GM19351 (cell line): ENCODE data around the gene KCTD15.
"Not testable (repeated sequence)": the region's sequence is repeated elsewhere in the genome, so short reads cannot be mapped to it uniquely, and the experiment has no call there.

Source experiments
- ATAC-seq: cut with Tn5 transposase; IDR thresholded peaks from one replicate; pipeline ENCODE4 v1.9.1; 2021; ENCODE audit warnings: mild to moderate bottlenecking, moderate library complexity; ENCODE audit not compliant: unreplicated experiment

KCTD15 gene

DNA sequence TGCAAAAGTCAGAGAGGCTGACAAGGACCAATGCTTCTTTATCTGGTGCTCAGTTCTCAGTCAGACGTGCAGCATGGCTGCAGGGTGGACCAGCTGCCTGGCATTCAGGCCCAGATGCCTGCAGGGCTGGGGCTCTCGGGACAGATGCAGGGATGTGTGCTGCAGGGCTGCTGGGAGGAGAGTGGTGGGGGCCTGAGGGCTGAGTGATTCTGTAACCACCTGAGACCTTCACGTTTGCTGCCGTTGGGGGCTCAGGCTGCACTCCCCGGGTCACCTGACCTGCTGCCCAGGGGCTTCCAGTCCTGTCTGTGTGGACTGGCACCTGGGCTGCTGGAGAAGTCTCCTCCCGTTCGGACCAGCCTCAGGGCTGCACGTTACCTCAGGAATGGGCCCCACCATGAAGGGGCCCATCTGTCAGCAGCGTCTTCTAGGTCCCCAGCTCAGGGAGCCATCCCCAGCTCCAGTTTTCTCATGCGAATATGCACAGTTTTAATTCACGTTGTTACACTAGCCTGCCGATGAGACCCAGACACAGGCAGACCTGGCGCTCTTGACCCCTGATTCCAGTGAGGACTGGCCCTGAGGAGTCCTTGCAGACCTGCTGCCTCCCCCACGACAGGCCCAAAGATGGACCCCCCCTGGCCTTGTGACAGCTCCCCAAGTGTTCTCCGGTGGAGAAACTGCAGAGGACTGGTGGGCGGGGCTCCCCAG, 16.9 kb downstream of the KCTD15 start:
- no peak for ATAC-seq

GRCh38 chr19:33814181-33815165, 17.8 kb downstream of the KCTD15 start:
- no peak for ATAC-seq

GRCh38 chr19:33815380-33816340, 19.0 kb downstream of the KCTD15 start:
- no peak for ATAC-seq

- no peak for ATAC-seq
These were observed 21.7 kb downstream of the KCTD15 start for GRCh38 chr19:33818411-33818810.

DNA sequence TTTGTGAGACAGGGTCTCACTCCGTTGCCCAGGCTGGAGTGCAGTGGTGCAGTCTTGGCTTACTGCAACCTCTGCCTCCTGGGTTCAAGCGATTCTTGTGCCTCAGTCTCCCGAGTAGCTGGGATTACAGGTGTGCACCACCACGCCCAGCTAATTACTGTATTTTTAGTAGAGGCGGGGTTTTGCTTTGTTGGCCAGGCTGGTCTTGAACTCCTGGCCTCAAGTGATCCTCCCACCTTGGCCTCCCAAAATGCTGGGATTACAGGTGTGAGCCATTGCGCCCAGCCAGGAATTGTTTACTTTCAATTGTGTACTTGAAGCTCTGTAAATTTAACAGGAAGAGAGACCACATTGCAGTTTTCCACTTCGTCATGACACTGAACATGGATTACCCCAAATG, 22.4 kb downstream of the KCTD15 start:
- ATAC-seq = not testable (repeated sequence)

DNA sequence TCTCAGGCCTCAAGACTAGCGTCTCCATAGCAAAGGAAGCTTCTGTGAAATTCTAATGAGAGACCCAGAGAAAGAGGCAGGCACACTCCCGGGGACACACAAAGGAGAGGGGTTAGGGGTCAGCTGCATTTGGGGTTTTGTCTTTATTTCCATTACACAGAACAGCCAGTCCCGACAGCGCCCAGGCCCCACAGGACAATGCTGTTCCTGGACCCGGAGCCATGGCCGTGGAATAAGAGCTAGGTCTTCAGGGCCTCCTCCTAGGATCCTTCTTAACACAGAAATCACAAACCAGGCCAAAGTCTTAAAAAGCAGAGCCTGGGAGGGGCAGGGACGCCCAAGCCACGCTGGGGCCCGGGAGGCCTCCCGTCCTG, 22.8 kb downstream of the KCTD15 start:
- ATAC-seq = no peak

- ATAC-seq = no peak
These were observed 23.5 kb downstream of the KCTD15 start for GRCh38 chr19:33819880-33820781.

- no peak for ATAC-seq
These were observed 25.2 kb downstream of the KCTD15 start for GRCh38 chr19:33821871-33822270.

- no peak for ATAC-seq
These were observed 26.7 kb downstream of the KCTD15 start for GRCh38 chr19:33823341-33823740.

- ATAC-seq = no peak
These were observed 28.9 kb downstream of the KCTD15 start for GRCh38 chr19:33825556-33825955.

- ATAC-seq = no peak
These were observed 29.9 kb downstream of the KCTD15 start for GRCh38 chr19:33826521-33826920.

- no peak for ATAC-seq
These were observed 31.8 kb downstream of the KCTD15 start for GRCh38 chr19:33828266-33829075.

- no peak for ATAC-seq
These were observed 33.6 kb downstream of the KCTD15 start for GRCh38 chr19:33830264-33830663.

DNA sequence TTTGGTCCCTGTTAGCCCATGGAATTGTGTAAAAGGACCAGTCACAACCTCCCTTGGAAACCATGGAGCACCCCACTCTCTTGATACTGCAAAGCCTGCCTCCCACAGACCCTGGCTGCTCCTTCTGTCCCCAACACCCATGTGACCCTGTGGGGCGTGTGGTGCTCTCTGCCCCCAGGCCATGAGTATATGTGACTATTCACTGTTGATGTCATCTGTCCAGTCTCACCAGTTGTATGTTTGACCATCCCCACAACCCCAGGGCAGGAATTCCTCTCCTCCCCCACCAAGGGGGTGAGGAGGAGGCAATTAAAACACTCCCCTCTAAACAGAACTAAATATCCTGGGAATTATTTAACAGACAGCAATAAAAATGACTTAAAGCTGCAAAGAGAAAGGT, 35.2 kb downstream of the KCTD15 start:
- no peak for ATAC-seq

DNA sequence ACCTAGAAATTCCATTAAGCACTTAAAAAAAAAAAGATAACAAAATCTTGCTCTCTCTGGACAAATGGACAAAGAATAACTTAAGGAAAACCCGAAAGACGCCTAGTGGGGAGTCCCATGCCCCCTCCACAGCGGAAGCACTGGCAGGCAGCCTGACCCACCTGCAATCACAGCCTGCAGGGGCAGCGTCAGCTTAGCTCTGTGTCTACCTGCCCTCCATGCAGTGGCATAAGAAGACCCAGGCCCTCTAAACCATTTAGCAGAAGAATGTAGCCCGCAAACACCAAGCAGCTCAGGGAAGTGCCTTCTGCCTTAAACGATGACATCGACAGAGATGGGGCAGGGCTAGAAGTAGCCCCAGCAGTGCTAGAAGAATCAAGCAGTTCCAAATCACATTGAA, 36.0 kb downstream of the KCTD15 start:
- no peak for ATAC-seq

DNA sequence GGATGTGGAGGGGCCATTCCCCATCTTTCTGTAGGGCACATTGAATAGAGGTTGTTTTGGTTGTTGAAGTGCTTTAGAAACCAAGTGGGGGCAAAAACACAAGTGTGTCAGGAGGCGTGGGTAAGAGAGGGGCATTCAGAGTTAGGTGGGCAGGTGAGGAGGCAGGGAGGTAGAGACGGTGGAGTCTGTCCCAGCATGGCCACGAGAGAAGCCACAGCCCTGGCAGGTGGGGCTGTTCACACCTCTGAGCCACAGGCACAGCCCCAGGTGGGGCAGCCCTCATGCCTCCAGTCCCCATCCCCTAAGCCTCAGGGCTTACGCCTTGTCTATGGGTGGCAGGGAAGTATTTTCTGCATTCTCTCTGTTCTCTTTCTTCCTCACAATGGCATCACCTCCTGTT, 43.7 kb downstream of the KCTD15 start:
- ATAC-seq = no peak

- no peak for ATAC-seq
These were observed 44.1 kb downstream of the KCTD15 start for GRCh38 chr19:33840783-33841182.

GRCh38 chr19:33841685-33842084, 45.0 kb downstream of the KCTD15 start:
- ATAC-seq = no peak

DNA sequence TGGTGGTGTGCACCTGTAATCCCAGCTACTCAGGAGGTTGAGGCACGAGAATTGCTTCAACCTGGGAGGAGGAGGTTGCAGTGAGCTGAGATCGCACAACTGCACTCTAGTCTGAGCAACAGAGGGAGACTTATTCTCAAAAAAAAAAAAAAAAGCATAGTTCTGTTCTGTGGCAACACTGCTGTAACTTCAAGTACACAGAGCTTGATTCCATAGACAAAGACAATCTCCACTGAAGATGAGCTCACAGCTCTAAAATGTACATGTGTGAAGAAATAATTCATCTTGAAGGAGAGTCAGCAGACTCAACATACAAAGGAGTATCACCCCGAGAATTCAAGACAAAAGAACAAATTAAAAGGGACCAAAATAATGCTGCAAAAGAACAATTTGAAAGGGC, 47.8 kb downstream of the KCTD15 start:
- no peak for ATAC-seq
